H9 (cell line): ENCODE data around the gene SPATA2L. TPM values are rescaled to one million over a fixed set of nuclear protein-coding genes. Genes with fewer than 3 reads are reported as not detected.

Source experiments
- DNase-seq: peaks from one replicate; pipeline ENCODE4 v3.0.0-alpha.2; 2017
- H2AFZ ChIP-seq: one replicate; pipeline ENCODE4 v1.6.1; 2013; ENCODE audit warnings: mild to moderate bottlenecking, low read length, control low read depth, moderate library complexity
- H2AK5ac ChIP-seq: 2 replicates; pipeline ENCODE4 v1.6.1; 2013; ENCODE audit warnings: low read length, control low read depth, mixed read lengths; ENCODE audit not compliant: insufficient read length
- H2BK120ac ChIP-seq: one replicate; pipeline ENCODE4 v1.6.1; 2013; ENCODE audit warnings: low read depth, mild to moderate bottlenecking, low read length, control low read depth, inconsistent platforms; ENCODE audit not compliant: poor library complexity, severe bottlenecking
- H2BK12ac ChIP-seq: 2 replicates; pipeline ENCODE4 v1.6.1; 2013; ENCODE audit warnings: low read length, control low read depth, mixed read lengths, low read depth; ENCODE audit not compliant: insufficient read length
- H2BK15ac ChIP-seq: 2 replicates; pipeline ENCODE4 v1.6.1; 2013; ENCODE audit warnings: low read depth, low read length, control low read depth
- H2BK20ac ChIP-seq: one replicate; pipeline ENCODE4 v1.6.1; 2013; ENCODE audit warnings: low read depth, mild to moderate bottlenecking, low read length, control low read depth, inconsistent platforms; ENCODE audit not compliant: poor library complexity, severe bottlenecking
- H2BK5ac ChIP-seq: 2 replicates; pipeline ENCODE4 v1.6.1; 2013; ENCODE audit warnings: low read length, control low read depth, mixed read lengths; ENCODE audit not compliant: insufficient read length
- H3K14ac ChIP-seq: 2 replicates; pipeline ENCODE4 v1.6.1; 2013; ENCODE audit warnings: low read length, control low read depth; ENCODE audit not compliant: insufficient read depth
- H3K18ac ChIP-seq: 2 replicates; pipeline ENCODE4 v1.6.1; 2013; ENCODE audit warnings: low read depth, mild to moderate bottlenecking, mixed read lengths, low read length, control low read depth; ENCODE audit not compliant: insufficient read length
- H3K23ac ChIP-seq: 2 replicates; pipeline ENCODE4 v1.6.1; 2013; ENCODE audit warnings: low read length, control low read depth, mixed read lengths, low read depth; ENCODE audit not compliant: insufficient read length
- H3K23me2 ChIP-seq: 2 replicates; pipeline ENCODE4 v1.6.1; 2013; ENCODE audit warnings: low read depth, mild to moderate bottlenecking, mixed read lengths, low read length, control low read depth; ENCODE audit not compliant: insufficient read length, poor library complexity, severe bottlenecking
- H3K27ac ChIP-seq: 2 replicates; pipeline ENCODE4 v1.5.1; 2013; ENCODE audit warnings: low read length, control low read depth, mixed read lengths, low read depth; ENCODE audit not compliant: insufficient read length
- H3K27me3 ChIP-seq: 2 replicates; pipeline ENCODE4 v1.6.1; 2013; ENCODE audit warnings: low read length, control low read depth, inconsistent platforms; ENCODE audit not compliant: insufficient read depth
- H3K4ac ChIP-seq: 2 replicates; pipeline ENCODE4 v1.6.1; 2013; ENCODE audit warnings: low read depth, mild to moderate bottlenecking, control low read depth, inconsistent platforms, low read length, moderate library complexity
- H3K4me1 ChIP-seq: 2 replicates; pipeline ENCODE4 v1.6.1; 2013; ENCODE audit warnings: low read length, control low read depth, inconsistent platforms; ENCODE audit not compliant: insufficient read depth
- H3K4me2 ChIP-seq: 2 replicates; pipeline ENCODE4 v1.6.1; 2013; ENCODE audit warnings: low read length, control low read depth, mixed read lengths; ENCODE audit not compliant: insufficient read length, insufficient read depth
- H3K56ac ChIP-seq: 2 replicates; pipeline ENCODE4 v1.6.1; 2013; ENCODE audit warnings: low read depth, mild to moderate bottlenecking, mixed read lengths, low read length, control low read depth; ENCODE audit not compliant: insufficient read length
- H3K79me1 ChIP-seq: 2 replicates; pipeline ENCODE4 v1.6.1; 2013; ENCODE audit warnings: low read depth, mild to moderate bottlenecking, moderate library complexity, low read length, control low read depth, inconsistent platforms; ENCODE audit not compliant: insufficient read depth, poor library complexity, severe bottlenecking
- H3K79me2 ChIP-seq: 2 replicates; pipeline ENCODE4 v1.6.1; 2013; ENCODE audit warnings: low read length, control low read depth, inconsistent platforms; ENCODE audit not compliant: insufficient read depth
- H3K9ac ChIP-seq: 2 replicates; pipeline ENCODE4 v1.6.1; 2013; ENCODE audit warnings: low read length, control low read depth, mixed read lengths; ENCODE audit not compliant: insufficient read length; ENCODE audit errors: extremely low read depth
- H3K9me3 ChIP-seq: one replicate; pipeline ENCODE4 v1.6.1; 2013; ENCODE audit warnings: low read depth, low read length, inconsistent platforms; ENCODE audit not compliant: control insufficient read depth
- H3T11ph ChIP-seq: one replicate; pipeline ENCODE4 v1.6.1; 2013; ENCODE audit warnings: mild to moderate bottlenecking, low read length, control low read depth, inconsistent platforms
- H4K20me1 ChIP-seq: one replicate; pipeline ENCODE4 v1.6.1; 2013; ENCODE audit not compliant: control insufficient read depth, insufficient read length, insufficient read depth
- H4K5ac ChIP-seq: 2 replicates; pipeline ENCODE4 v1.6.1; 2013; ENCODE audit warnings: low read depth, mild to moderate bottlenecking, mixed read lengths, low read length, control low read depth; ENCODE audit not compliant: insufficient read length
- H4K8ac ChIP-seq: replicated peaks from 2 replicates; pipeline ENCODE4 v1.6.1; 2013; ENCODE audit warnings: low read length, control low read depth, mixed read lengths, low read depth; ENCODE audit not compliant: insufficient read length
- H4K91ac ChIP-seq: 2 replicates; pipeline ENCODE4 v1.6.1; 2013; ENCODE audit warnings: low read depth, mild to moderate bottlenecking, moderate library complexity, mixed read lengths, low read length, control low read depth; ENCODE audit not compliant: insufficient read length
- H3K27ac Mint-ChIP-seq, 3 experiments: 2 replicates in 2 of 3; 3 replicates in 1 of 3; pipeline ENCODE4 v1.8.0; 2020 to 2021; ENCODE audit warnings: mixed read lengths in 3 of 3, mild to moderate bottlenecking in 1 of 3, moderate library complexity in 1 of 3
- H3K27me3 Mint-ChIP-seq: 2 replicates; pipeline ENCODE4 v1.8.0; 2021; ENCODE audit warnings: low read depth, mild to moderate bottlenecking, moderate library complexity, mixed read lengths
- H3K36me3 Mint-ChIP-seq, 3 experiments: 2 replicates in 2 of 3; 3 replicates in 1 of 3; pipeline ENCODE4 v1.8.0; 2020 to 2021; ENCODE audit warnings: low read depth in 3 of 3, mixed read lengths in 3 of 3; ENCODE audit not compliant: insufficient read depth in 1 of 3
- H3K4me1 Mint-ChIP-seq, 2 experiments: 2 replicates each; pipeline ENCODE4 v1.8.0; 2020; ENCODE audit warnings: mixed read lengths in 2 of 2
- H3K4me3 Mint-ChIP-seq, 2 experiments: 2 replicates in 1 of 2; 3 replicates in 1 of 2; pipeline ENCODE4 v1.8.0; 2020 to 2021; ENCODE audit warnings: mild to moderate bottlenecking in 2 of 2, mixed read lengths in 2 of 2, moderate library complexity in 1 of 2
- H3K9me3 Mint-ChIP-seq, 2 experiments: 2 replicates in 1 of 2; 3 replicates in 1 of 2; pipeline ENCODE4 v1.8.0; 2020; ENCODE audit warnings: mild to moderate bottlenecking in 2 of 2, mixed read lengths in 2 of 2, moderate library complexity in 1 of 2
- WGBS: extraction: QIAGEN DNeasy Blood & Tissue Kit; methylation state at CpG from one replicate; pipeline ENCODE4 v1.1.7; 2013; ENCODE audit warnings: missing lambda C conversion rate, low lambda C conversion rate, mixed read lengths; ENCODE audit not compliant: insufficient read length; ENCODE audit errors: extremely low coverage; 5-methylcytosine and 5-hydroxymethylcytosine counted together
- total RNA-seq: library from RNA; stranded (reverse); gene quantifications from 2 replicates; pipeline ENCODE4 v1.2.1, GENCODE V29; 2021
- TF ChIP-seq, protein P1 (sequence below): fragments of 200-600 bp; sonication (generic); conservative IDR thresholded peaks from 3 replicates; pipeline ENCODE4 v1.8.0; 2021; ENCODE audit warnings: antibody characterized with exemption, mild to moderate bottlenecking

SPATA2L gene
- total RNA-seq, 1 experiment from 2014 or later: 27.1 TPM

DNA sequence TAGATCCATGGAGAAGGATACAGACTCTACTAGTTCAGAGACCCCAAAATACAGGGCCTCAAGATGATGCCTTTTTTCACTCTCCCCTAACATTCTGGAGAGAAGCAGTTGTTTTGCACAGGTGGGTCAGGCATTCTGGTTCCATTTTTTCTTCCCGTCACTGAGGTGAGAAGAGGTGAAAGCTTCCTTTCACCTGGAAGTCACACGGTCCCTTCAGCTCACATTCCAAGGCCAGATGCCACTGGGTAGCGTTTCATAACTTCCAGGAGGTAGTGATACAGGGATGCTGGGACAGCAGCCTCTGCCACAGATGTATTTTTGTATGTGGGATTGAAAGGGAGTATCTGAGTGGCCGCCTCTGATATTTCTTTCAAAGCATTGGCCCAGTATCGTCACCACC is 13.1 kb downstream of the SPATA2L start:
- no peaks in the 10 kb centered on the region for H4K20me1 ChIP-seq
- H3K27ac ChIP-seq: no peak overlapping the region
- no peak overlapping the region for H4K8ac ChIP-seq
- no peak overlapping the region for H3K14ac ChIP-seq
- H2BK5ac ChIP-seq: no peak overlapping the region
- H3K27me3 ChIP-seq: no peaks in the 10 kb centered on the region
- H4K91ac ChIP-seq: no peak overlapping the region
- H3K18ac ChIP-seq: no peak overlapping the region
- H3K56ac ChIP-seq: no peak overlapping the region
- no peak overlapping the region for H3K9ac ChIP-seq
- H4K5ac ChIP-seq: no peak overlapping the region
- peaks cover 7% of the 10 kb centered on the region for H3K9me3 ChIP-seq
- no peaks in the 10 kb centered on the region for H3K79me2 ChIP-seq
- H2BK20ac ChIP-seq: no peak overlapping the region
- H3K79me1 ChIP-seq: no peaks in the 10 kb centered on the region
- no peak overlapping the region for H3K23ac ChIP-seq
- H3K4me1 Mint-ChIP-seq: peaks cover 6 to 7% of the 10 kb centered on the region in 2 experiments
- H2BK120ac ChIP-seq: no peak overlapping the region
- no CpG with 5 or more reads among the region's 5 CpGs for WGBS
- peaks cover 8% of the 10 kb centered on the region for H3K23me2 ChIP-seq
- no peak overlapping the region for H2AFZ ChIP-seq
- no peak overlapping the region for H2AK5ac ChIP-seq
- H3K4me1 ChIP-seq: no peaks in the 10 kb centered on the region
- no peak overlapping the region for H3K27ac Mint-ChIP-seq
- no peak overlapping the region for H2BK12ac ChIP-seq
- H3K9me3 Mint-ChIP-seq: peaks cover 25 to 28% of the 10 kb centered on the region in 2 experiments
- peaks cover 3% of the 10 kb centered on the region for H3K27me3 Mint-ChIP-seq
- no peak overlapping the region for H3T11ph ChIP-seq
- peak overlapping the region; percentile 83 to 87; a peak in 4 of 5 replicates for H3K4me3 Mint-ChIP-seq
- peaks cover 55 to 75% (median 62%) of the 10 kb centered on the region in 3 experiments for H3K36me3 Mint-ChIP-seq
- H2BK15ac ChIP-seq: no peak overlapping the region
- TF ChIP-seq, protein P1, sequence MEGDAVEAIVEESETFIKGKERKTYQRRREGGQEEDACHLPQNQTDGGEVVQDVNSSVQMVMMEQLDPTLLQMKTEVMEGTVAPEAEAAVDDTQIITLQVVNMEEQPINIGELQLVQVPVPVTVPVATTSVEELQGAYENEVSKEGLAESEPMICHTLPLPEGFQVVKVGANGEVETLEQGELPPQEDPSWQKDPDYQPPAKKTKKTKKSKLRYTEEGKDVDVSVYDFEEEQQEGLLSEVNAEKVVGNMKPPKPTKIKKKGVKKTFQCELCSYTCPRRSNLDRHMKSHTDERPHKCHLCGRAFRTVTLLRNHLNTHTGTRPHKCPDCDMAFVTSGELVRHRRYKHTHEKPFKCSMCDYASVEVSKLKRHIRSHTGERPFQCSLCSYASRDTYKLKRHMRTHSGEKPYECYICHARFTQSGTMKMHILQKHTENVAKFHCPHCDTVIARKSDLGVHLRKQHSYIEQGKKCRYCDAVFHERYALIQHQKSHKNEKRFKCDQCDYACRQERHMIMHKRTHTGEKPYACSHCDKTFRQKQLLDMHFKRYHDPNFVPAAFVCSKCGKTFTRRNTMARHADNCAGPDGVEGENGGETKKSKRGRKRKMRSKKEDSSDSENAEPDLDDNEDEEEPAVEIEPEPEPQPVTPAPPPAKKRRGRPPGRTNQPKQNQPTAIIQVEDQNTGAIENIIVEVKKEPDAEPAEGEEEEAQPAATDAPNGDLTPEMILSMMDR: no peak
- H3K4me2 ChIP-seq: no peak overlapping the region
- H3K4ac ChIP-seq: no peak overlapping the region
- DNase-seq: no peak
